ENCODE measurements around the gene CDC34. TPM values are rescaled to one million over a fixed set of nuclear protein-coding genes. Genes with fewer than 3 reads are reported as not detected.

The CDC34 gene
- total RNA-seq, 1 donor from 2014 or later = 23.1 TPM

DNA sequence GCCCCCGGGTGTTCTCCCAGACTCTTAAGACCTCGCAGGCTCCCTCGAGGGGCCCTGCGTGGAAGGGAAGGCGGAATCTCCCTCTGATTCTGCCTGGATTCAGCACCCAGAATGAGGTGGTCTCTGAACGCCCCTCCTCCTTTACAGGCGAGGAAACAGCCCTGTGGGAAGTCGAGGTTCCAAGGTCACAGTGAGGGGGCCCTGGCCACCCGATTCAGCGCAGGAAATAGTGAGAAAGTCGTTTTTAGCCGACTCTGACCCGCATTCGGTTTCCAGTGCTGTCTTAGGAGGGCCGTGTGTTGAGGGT lies 41.9 kb downstream of the CDC34 start:
- TF ChIP-seq, protein P1, sequence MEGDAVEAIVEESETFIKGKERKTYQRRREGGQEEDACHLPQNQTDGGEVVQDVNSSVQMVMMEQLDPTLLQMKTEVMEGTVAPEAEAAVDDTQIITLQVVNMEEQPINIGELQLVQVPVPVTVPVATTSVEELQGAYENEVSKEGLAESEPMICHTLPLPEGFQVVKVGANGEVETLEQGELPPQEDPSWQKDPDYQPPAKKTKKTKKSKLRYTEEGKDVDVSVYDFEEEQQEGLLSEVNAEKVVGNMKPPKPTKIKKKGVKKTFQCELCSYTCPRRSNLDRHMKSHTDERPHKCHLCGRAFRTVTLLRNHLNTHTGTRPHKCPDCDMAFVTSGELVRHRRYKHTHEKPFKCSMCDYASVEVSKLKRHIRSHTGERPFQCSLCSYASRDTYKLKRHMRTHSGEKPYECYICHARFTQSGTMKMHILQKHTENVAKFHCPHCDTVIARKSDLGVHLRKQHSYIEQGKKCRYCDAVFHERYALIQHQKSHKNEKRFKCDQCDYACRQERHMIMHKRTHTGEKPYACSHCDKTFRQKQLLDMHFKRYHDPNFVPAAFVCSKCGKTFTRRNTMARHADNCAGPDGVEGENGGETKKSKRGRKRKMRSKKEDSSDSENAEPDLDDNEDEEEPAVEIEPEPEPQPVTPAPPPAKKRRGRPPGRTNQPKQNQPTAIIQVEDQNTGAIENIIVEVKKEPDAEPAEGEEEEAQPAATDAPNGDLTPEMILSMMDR (IDR thresholded peaks at IDR 0.05) = no peak
- ATAC-seq (ENCODE audit: low read depth) (no peak), DNase-seq (no peak)
- Mint-ChIP-seq H3K27me3 (no peaks in the 10 kb centered on the region), H3K27ac (peak overlapping the region; percentile 12), H3K36me3 (ENCODE audit: low read depth) (peaks cover 8% of the 10 kb centered on the region), H3K9me3 (no peaks in the 10 kb centered on the region), H3K4me3 (peak overlapping the region; percentile 84), H3K4me1 (peaks cover 36% of the 10 kb centered on the region)
- intact Hi-C loops (cut with micrococcal nuclease) = loop anchor here (2.0 kb wide), 2 partner anchors 67 to 833 kb away; partner anchors contain the start of genes DAZAP1 and TPGS1
- CTCF ChIA-PET = no interaction called here
- POLR2A ChIA-PET = no interaction called here

DNA sequence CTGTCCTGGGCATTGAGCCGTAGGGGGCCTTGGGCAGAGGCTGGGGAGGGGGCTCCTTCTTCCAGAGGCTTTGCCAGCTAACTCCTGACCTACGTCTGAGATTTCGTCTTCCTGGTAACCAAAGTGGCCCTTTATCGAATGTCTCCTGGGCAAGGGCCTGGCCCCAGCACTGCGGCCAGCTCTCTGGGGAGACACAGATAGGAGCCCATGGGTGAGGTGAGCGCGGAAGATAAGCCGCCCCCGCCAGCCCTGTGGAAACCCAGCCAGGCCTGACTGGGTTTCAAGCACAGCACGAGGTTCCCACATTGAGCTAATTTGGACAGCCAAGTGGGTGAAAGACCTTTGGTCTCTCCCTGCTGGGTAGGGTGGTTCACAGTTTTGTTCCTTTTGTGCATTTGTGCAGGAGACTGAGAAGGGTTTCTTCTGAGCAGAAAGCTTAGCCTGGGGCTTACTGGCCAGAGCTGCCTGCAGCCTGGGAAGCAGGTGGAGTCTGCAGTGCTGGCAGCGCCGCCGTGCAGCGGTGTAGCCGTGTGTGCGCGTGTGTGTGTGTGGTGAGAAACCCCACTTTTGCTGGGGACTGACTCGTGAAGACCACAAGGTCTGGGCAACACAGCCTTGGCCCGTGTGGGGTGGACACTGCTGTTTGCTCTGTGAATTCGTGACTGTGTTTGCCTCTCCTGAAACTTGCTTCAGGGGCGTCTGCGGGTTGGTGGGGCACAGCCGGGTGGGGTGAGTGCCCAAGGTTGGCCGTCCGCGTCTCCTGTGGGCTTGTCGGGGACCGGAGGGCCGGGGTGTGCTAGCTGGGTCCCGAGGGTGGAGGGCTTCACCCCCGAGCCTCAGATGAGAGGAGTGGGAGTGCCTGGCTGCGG lies 43.3 kb downstream of the CDC34 start:
- H3K9me3 Mint-ChIP-seq = no peaks in the 10 kb centered on the region
- peaks cover 35% of the 10 kb centered on the region for H3K4me1 Mint-ChIP-seq
- POLR2A ChIA-PET = interaction anchor here (0.6 to 1.1 kb wide), 3 partner anchors 9 to 89 kb away, joined by 3 to 4 read pairs (median 3); no protein-coding TSS in a partner anchor
- CTCF ChIA-PET = no interaction called here
- peak overlapping the region; percentile 84 for H3K4me3 Mint-ChIP-seq
- TF ChIP-seq, protein P1 (IDR thresholded peaks at IDR 0.05) = no peak
- intact Hi-C loops (cut with micrococcal nuclease) = no loop called here
- peaks cover 15% of the 10 kb centered on the region for H3K36me3 Mint-ChIP-seq (ENCODE audit: low read depth)
- no peak for DNase-seq
- no peak for ATAC-seq (ENCODE audit: low read depth)
- H3K27me3 Mint-ChIP-seq = no peaks in the 10 kb centered on the region
- H3K27ac Mint-ChIP-seq = peak overlapping the region; percentile 18

DNA sequence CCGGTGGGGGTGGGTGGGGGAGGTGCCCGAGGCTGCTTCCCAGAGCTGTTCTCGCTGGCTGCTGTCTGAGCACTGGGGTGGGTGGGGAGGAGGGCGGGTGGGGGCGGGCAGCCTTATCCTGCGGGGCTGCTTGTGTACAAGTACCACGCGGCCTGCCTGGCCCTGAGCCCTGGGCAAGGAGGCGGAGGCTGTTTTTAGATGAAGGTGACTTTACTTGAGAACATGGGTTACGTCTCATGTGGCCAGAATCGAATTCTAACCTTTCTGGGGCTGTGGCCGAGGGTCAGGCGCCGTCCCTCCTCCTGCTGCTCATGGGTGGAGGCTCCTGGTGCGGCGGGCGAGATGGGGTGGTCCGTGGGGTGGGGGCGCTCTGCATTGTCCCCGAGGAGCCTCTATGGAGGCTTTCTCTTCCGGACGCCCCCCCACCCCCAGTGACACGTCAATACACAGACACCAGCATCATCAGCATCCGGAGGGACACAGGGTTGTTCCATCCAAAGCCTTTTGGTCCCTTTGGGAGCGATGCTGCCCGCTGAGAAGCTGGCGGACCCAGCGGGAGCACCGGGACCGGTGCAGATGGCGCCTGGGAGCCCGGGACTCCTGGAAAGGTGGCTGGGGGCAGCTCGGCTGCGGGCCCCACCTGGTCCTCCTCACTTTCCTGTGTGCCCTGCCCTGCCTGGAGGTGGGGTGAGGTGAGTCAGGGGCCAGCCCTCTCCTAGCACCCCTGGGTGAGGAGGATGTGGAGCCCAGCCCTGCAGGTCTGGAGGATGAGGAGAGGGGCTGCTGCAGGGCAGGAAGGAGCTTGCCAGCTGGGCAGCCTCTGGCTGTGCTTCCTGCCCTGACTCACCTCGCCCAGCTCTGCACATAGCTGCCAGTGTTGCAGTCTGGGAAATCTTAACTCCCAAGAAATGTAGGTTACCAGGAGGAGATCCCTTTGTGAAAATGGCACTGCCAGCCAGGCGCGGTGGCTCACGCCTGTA lies 44.3 kb downstream of the CDC34 start:
- intact Hi-C loops (cut with micrococcal nuclease) = no loop called here
- Mint-ChIP-seq H3K27me3 (no peaks in the 10 kb centered on the region), H3K4me1 (peaks cover 34% of the 10 kb centered on the region), H3K36me3 (ENCODE audit: low read depth) (peaks cover 21% of the 10 kb centered on the region), H3K9me3 (no peaks in the 10 kb centered on the region), H3K27ac (no peak overlapping the region), H3K4me3 (no peak overlapping the region)
- ChIA-PET POLR2A (interaction anchor here (1.1 kb wide), 1 partner anchor 43 kb away, joined by 3 read pairs; no protein-coding TSS in a partner anchor), CTCF (interaction anchor here (0.9 kb wide), 1 partner anchor 8 kb away, joined by 3 read pairs; no protein-coding TSS in a partner anchor)
- ATAC-seq (ENCODE audit: low read depth) = no peak
- TF ChIP-seq, protein P1 (IDR thresholded peaks at IDR 0.05) = no peak
- no peak for DNase-seq

DNA sequence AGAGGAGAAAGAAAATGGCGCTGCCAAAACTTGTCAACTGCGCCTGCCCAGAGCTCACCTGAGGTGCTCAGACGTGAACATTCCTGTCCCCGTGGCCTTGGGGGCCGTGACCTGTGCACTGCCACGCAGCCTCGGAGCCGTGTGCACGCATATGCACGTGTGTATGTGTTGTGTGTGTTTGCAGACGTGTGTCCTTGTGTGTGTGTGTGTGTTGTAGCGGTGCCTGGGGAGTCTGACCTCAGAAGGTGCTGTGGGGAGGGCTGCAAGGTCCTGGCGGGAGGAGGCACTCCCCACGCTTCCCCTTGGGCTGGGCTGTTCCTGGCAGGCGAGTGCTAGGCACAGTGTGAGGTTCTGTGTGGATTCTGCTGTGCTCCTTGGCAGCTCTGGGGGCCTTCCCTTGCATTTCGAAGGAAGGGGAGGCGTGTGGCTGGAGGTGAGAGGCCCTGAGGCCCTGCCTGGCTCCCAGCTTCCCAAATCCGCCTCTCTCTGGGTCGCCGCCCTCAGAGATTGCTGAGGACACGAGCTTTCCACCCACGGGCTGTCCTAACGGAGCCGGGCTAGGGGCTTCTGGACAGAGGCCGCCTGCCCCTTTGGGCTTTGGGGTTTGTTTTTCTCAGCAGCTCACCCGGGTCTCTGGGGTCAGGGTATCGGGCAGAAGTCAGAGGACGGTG lies 45.3 kb downstream of the CDC34 start:
- no peak overlapping the region for H3K27ac Mint-ChIP-seq
- DNase-seq (no peak), ATAC-seq (ENCODE audit: low read depth) (no peak)
- CTCF ChIA-PET = interaction anchor here (0.9 kb wide), 1 partner anchor 7 kb away, joined by 3 read pairs; no protein-coding TSS in a partner anchor
- TF ChIP-seq, protein P1 (IDR thresholded peaks at IDR 0.05) = no peak
- H3K36me3 Mint-ChIP-seq (ENCODE audit: low read depth) = peaks cover 18% of the 10 kb centered on the region
- H3K4me1 Mint-ChIP-seq = peaks cover 28% of the 10 kb centered on the region
- H3K4me3 Mint-ChIP-seq = no peak overlapping the region
- H3K9me3 Mint-ChIP-seq = no peaks in the 10 kb centered on the region
- POLR2A ChIA-PET = no interaction called here
- H3K27me3 Mint-ChIP-seq = no peaks in the 10 kb centered on the region
- intact Hi-C loops (cut with micrococcal nuclease) = no loop called here
